GM12874 (cell line): ENCODE results near the gene CEACAM21.

Experiments
- CTCF ChIP-seq: IDR thresholded peaks from 2 replicates; pipeline ENCODE4 v1.5.1; 2011; ENCODE audit warnings: low read depth, mild to moderate bottlenecking, control low read depth, low read length, moderate library complexity; ENCODE audit not compliant: insufficient read depth

Gene CEACAM21

GRCh38 chr19:41587838-41588210, 11.9 kb downstream of the CEACAM21 start:
- no peak for TF ChIP-seq CTCF

- no peak for TF ChIP-seq CTCF
Measured at GRCh38 chr19:41588497-41589209, 12.7 kb downstream of the CEACAM21 start.

- TF ChIP-seq CTCF = no peak
Measured at GRCh38 chr19:41589371-41589770, 13.4 kb downstream of the CEACAM21 start.

- TF ChIP-seq CTCF = no peak
Measured at GRCh38 chr19:41590936-41591335, 15.0 kb downstream of the CEACAM21 start.

GRCh38 chr19:41591951-41592562, 16.1 kb downstream of the CEACAM21 start:
- TF ChIP-seq CTCF = no peak

GRCh38 chr19:41595258-41595889, 19.4 kb downstream of the CEACAM21 start:
- TF ChIP-seq CTCF = peak; percentile 69

GRCh38 chr19:41595890-41596280, 19.9 kb downstream of the CEACAM21 start:
- TF ChIP-seq CTCF = no peak
